GM21825 (cell line): ENCODE results near the gene NCKAP5.

ENCODE experiments used
- ATAC-seq: cut with Tn5 transposase; IDR thresholded peaks from one replicate; pipeline ENCODE4 v1.9.1; 2021; ENCODE audit warnings: mild to moderate bottlenecking, moderate library complexity; ENCODE audit not compliant: unreplicated experiment

The NCKAP5 gene

DNA sequence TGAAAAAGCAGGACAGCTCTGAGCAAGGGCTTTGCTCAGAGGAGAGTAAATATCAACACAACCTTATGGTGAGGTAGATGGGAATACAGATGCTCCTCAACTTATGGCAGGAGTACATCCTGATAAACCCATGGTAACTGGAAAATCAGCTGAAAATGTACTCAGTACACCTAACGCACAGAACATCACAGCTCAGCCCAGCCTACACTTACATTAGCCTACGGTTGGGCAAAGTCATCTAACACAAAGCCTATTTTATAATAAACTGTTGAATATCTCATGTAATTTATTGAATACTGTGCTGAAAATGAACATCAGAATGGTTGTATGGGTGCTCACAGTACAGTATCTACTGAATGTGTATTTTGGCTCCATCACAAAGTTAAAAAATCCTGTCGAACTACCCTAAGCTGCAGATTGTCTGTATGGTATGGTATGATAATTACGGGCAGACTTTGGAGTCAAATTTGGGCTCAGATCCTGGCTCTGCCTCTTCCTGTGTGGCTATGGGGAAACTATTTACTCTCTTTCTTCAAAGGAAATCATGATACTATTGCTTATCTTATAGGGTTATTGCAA, 778.0 kb downstream of the NCKAP5 start:
- ATAC-seq = no peak

DNA sequence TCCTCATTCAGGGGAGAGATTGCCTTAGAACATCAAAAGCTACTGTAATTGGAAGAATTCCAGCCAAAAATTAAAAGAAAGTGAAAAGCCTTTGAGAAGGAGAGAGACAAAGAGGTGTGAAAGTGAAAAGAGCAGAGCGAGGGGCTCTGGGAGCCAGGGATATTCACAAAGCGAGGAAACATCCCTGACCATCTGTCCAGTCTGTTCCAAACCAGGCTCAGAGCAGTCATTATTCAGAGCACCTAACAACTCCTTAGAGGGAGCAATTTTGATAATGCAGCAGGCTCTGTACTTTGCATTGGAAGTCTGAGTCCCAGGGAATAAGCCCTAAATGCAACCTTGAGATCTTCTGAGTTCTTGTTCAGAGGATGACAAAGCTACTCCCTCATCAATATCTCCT, 779.2 kb downstream of the NCKAP5 start:
- ATAC-seq = no peak

DNA sequence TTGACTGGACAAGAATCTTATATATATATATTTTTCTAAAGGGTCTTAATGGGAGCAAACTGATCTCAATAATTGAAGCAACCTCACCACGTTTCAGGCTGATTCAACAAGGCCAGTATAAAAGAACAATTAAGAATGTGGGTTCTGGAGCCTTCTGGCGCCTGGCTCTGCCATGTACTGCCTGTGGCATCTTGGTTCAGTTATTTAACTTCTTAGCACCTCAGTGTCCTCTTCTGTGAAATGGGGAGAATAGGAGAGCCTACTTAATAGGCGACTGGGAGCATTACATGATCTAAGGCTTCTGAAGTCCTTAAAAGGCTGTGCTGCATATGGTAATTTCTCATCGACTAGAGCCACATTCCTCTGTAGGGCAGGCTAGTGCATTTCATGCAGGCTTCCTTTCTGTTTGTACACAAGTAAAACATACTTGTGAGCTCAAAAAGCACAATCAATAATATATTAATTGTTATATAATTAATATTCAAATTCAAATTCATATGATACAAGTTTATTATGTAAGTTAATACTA, 779.9 kb downstream of the NCKAP5 start:
- no peak for ATAC-seq

DNA sequence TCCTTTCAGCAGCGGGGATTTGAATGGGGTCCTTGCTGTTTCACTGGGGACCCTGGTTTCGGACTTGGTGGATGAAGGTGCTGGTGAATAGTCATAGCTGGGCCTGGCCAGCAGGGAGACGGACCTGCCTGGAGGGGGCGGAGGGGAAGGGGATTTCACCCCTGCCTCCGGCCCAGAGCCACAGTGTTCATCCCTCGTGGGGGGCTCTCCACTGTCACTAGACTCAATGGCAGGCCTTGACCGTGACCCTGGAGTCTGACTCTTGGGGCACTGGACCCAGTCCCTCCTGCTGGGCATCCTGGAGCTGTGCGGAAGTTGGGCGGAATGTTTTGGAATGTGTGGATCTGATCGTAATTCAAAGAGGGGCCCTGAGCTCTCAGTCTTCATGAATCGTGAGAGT, 784.4 kb downstream of the NCKAP5 start:
- ATAC-seq = no peak

DNA sequence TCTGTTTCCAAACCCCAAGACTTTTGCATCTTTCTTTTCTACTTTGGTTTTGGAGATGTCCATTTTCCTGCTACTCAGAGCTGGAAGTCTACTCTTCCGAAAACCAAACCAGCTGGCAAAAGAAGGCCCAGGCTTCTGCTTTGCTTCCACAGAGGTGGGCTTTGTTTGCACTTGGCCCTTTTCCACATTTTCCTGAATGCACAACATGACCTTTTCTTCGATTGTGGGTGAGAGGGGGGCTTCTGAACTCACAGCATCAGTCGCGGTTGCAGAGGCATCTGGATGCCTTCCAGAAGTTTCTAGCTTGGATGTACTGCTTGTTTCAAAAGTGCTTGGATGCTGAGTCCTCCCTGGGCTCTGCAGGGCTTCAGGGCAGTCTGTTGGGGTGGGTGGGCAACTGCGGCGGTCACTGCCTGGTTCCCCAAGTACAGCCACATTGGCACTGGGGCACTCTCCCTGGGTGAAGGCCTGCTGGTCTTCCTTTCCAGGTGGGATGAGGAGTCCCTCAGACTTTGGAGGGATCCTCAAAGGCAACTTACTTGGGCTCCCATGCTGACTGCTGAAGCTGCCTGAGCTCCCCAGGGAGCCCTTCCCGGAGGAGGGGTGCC, 786.0 kb downstream of the NCKAP5 start:
- no peak for ATAC-seq

DNA sequence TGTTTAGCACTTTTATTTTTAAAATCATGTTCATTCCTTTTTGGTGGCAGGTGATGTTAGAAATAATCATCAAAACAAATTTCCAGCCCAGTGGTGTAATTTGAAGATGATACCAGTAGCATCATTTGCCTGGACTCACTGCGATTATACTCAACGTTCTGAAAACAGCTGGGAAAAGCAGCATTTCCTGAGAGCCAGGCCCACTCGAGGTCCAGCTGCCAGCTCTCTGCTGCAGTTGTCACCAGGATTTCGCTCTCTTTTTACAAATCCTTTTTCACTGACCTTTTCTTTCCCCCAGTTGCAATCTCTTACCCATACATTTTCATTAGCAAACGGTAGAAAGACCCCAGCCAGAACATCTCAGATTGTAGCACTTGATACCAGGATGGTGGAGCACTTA, 787.6 kb downstream of the NCKAP5 start:
- no peak for ATAC-seq

DNA sequence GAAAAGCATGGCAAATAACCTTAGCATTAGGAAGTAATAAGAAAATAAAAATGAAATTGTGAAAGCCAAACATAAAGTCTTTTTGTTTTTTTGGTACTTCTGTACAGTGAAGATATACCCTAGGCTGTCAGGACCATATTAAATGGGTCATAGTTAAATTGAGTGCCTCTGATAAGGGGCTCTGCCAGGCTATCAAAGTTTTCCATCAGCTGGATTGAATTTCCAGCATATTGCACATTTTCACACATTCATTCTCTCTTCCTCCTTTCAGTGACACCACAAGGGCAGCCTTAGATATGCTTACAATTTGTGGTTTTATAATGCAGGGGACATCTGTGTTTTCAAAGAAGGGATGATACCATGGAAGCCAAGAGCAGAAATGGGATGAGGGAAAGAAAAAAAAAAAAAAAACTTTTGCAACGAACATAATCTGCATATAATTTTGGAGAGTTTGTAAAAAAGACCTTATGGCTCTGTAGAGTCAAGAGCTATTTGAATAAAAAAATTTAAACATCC, 789.0 kb downstream of the NCKAP5 start:
- ATAC-seq = no peak

DNA sequence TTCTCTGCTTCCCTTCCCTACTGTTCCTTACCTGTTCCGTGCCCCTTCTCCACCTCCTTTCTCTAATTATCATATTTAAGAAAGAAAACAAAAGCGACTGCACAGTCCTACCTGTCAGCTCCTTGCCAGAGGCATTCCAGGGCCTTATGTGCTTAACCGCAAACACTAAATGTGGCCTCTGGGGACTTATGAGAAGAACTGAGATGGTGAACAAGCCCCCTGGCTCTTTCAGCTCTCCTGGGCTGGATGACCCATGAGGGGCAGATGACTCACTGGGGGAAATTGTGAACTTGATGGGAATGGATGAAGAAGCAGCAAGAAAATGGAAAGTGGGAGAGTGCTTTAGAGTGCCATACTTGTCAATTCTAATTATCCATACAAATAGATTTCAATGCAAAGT, 792.0 kb downstream of the NCKAP5 start:
- no peak for ATAC-seq

DNA sequence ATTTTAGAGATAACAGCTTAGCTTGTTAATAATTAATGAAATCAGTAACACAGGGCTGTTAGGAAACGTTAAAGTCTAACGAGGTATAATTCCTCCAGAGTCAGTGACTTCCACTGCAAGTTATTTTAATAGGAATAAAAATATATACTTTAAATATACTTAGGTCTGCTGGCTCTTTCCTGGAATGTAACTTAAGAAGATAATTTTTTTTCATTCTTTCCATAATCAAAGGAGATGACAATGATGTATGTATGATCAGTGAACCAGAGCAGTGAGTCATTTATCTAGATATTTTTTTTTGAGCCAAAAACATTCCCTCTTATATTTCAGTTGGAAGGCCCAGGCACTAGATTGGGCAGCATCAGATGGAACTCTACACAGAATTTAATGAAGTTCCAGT, 794.1 kb downstream of the NCKAP5 start:
- ATAC-seq = no peak

DNA sequence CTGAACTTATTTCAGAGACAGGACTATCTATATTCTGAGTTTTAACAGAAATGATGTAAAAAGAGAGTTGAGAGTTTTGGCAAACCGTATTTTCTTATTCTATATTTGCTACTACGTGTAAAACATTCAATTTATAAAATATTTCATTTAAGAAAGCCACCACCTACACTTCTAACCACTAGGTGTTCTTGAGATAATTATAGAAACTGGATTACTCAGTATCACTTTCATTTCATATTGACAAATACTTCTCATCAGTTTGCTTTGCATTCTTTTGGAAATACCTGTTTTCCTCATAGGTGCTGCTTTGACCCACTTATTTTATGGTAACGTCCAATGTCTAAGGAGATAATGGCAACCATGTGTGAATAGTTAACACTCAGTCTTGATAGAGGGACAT, 794.9 kb downstream of the NCKAP5 start:
- ATAC-seq = no peak

DNA sequence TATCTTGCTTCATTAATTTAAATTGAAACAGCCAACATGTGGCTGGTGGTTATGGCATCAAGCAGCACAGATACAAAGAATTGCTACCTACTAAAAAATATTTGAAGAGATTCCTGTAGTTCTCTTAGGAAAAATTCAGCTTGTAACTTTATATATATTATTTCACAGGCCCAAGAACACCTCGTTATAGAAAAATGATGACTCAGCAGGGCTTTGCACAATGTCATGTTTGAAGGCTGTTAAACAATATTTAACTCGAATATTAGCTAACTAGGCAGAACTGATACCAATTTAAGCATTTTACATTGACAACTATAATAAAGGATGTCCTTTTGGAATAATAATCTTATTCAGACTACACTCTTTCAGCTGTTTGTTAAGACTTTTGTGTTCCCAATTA, 795.9 kb downstream of the NCKAP5 start:
- ATAC-seq = no peak

DNA sequence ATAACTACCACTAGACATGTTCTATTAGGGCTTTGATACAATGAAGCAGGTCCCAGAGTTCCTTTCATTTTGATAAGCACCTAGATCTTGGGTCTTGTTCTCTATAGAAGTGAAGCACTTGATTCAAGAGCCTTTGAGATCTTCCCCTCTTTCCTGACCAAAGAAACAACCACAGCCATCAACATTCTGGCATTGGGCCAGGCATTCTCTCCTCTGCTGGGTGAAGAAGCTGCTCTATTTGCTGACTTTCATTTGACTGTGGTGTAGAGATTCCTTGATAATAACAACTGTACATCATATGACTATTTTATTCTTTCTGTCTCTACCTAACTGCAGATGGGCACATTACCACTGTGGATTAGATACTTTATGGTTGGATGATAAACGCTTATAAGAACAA, 801.7 kb downstream of the NCKAP5 start:
- ATAC-seq = no peak

DNA sequence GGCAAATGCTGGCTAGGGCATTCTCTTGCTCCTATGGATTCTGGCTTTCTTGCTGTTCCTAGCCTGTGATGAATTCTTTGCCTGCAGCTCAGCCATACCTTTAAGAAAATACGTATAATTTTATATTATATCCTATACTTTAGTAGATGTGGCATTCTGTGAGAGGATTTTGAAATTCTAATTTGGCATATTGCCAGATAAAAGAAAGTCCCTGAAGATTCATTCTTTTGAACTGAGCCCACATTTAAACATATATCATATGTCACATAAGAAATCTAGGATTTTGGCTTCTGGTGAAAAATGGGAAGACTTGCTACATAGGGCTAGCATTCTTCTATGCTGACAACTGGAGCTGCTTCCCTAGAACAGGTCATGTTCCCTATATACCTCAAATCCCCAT, 806.8 kb downstream of the NCKAP5 start:
- no peak for ATAC-seq

DNA sequence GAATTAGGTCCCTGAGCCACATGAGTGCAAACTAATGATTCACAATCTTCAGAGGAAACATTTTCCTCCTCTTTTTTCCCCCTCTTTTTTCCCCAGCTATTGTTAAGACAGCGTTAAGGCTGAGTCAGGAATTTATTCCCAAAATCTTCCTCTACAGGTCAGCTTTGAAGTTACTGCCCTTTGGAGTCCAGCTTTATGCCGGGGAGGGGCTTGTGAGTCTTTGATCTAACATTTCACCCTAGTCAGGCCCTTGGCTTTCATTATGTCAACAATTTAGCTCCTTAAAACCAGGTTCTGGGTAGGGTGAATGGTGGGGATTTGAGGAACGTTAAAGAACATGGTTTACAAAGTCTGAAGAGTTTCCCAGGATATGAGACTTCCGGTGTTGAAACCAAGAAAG, 807.3 kb downstream of the NCKAP5 start:
- ATAC-seq = no peak

DNA sequence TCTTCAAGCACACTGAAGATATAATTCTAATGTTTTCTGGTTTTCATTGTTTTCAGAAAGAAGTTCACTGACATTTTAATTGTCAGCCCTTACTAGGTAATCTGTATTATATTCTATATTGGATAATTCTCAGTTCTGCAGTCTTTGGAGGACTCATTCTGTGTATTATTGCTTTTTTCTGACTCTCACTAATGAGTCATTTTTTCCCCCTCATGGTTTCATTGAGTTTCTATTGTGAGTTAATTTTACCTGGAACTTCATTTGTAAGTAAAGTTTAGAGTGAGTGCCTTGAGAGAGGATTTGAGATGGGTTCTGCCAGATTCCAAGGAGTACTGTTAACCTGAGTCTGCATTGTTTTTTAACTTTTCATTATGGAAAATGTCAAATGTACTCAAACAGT, 807.9 kb downstream of the NCKAP5 start:
- no peak for ATAC-seq

DNA sequence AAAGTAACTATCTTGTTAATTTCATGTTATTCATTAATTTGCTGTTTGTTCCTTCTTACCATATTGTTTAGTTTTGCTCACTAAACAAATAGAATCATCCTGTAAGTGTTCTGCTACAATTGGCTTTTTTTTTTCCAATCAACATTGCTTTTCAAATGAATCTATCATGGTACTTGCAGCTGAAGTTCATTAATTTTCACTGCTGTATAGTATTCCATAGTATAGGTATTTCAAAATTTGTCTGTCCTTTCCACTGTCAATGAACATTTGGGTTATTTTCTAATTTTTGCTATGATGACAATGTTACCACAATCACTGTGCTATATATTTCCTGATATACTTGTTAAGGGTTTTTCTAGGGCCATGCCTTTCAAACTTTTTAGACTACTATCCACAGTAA, 809.3 kb downstream of the NCKAP5 start:
- ATAC-seq = no peak

DNA sequence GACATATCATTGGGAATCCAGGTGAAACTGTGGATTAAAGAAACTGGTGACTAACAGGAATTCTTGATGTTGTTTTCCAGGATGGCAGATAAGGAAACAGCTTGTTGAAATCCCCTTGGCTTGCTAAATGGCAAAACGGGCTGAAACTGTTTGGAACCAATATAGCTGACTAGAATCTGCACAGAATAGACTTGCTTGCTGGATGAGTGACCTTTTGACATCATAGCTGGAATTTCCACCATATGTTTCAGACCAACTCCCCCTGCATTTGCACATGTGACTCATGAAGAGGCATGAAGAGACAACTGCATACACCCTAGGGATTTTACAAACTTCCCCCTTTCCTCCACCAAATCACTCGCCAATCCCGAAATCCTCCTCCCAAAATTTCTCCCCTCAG, 810.6 kb downstream of the NCKAP5 start:
- ATAC-seq = no peak

DNA sequence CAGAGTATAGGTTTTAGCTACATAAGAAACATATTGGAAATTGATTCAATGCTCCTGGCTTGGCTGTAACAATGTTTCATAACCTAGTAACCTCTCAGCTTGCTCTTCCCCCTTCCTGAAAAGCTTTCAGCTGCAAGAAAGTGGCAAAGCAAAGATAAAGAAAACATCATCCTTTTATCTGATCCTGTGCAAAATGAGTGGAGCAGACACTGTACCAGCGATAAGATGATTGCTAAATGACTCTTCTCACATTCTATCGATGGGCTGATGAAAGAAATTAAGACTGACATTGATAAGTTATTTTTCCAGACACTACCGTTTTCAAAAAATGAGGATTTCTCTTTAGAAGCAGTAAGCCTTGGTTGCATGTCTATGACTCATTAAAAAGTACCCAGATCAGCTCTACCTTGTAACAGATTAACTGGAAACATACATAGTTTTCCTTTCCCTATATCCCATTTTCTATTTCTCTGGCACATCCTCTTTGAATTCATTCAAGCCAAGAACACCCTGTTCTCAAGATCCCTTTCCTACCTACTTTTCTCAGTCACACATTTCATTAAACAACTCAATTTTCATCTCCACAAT, 811.2 kb downstream of the NCKAP5 start:
- ATAC-seq = no peak

DNA sequence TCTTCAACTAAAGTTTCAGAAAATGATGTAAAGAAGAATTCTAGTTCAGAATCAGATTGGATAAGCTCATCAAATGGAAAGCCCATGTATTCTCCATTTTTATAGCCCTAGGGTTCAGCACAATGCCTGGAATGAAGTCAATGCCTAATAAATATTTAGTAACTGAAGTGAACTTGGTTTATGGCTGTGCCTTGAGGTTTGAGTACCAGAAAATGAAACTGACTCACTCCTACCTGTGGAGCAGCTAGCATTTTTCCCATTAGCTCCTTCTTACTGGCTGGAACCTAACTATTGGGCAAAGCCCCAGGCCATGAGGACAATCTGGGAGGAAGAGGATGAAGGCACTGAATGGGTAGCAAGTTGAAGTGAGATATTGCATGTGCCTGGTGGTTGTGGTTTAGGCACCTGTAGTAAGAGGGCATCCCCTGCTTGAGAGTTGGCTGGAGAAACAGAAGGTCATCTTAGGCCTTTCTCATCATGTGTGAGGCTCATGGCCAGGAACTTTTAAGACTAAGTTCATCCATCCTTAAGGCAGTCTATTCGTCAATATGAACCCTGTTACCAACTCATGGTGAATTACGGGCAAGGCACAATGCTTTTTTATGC, 813.3 kb downstream of the NCKAP5 start:
- no peak for ATAC-seq

DNA sequence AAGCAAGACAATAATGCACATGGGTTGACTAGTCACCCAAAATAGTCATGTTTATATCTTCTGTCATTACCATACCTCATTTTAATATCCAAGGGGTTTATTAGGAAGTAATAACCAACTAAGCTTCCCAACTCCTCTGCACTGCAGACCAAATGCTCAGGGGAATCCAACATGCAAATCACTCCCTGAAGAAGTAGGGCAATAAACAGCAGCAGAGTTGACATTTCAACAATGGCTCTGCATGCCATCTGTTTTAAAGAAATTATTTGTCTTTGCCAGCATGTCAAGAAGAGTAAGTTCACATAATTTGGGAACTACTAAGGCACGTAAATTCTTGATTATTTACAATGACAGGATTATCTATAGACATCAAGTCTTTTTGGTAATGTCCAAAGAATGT, 813.9 kb downstream of the NCKAP5 start:
- ATAC-seq = no peak

DNA sequence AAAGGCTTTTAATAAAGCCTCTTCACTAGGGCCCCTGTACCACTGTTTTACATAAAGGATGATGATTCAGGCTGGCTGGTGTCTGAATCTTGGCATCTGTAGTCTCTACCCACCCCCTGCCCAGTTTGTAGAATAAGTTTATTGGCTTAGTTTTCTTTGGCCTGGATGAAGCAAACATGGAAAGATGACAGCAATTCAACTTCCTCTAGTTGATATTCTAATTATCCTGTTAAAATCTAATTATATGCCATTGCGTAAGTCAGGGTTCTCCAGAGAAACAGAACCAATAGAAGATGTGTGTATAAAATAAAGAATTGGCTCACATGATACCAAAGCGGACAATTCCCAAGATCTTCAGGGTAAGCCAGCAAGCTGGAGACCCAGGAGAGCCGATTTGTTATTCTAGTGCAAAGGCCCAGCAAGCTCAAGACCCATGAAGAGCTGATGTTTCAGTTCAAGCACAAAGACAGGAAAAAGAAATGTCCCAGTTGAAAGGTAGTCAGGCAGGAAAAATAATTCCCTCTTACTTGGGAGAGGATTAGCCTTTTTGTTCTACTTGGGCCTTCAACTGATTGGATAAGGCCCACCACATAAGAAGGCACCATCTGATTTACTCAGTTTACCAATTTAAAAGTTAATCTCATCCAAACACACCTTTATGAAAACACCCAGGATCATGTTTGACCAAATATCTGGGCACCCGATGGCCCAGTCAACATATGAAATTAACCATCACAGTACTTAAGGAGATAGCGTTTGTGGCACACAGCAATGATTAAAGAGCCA, 815.6 kb downstream of the NCKAP5 start:
- ATAC-seq = no peak
